Sigmoid colon (tissue), 7 donors: ENCODE results near the gene TCEAL7. TPM values are rescaled to one million over a fixed set of nuclear protein-coding genes. Genes with fewer than 3 reads are reported as not detected.

Experiments used
- DNase-seq: peaks from one replicate; pipeline ENCODE4 v3.0.0-alpha.2; 2019
- H3K27ac ChIP-seq, 4 donors: fragments of 200-600 bp; sonication (generic); one replicate each; pipeline ENCODE4 v1.5.1; 2016 to 2019; ENCODE audit warnings: mild to moderate bottlenecking in 1 of 4
- H3K27me3 ChIP-seq, 3 donors: fragments of 200-600 bp; sonication (generic); one replicate each; pipeline ENCODE4 v1.5.1; 2019; ENCODE audit warnings: mild to moderate bottlenecking in 1 of 3
- H3K36me3 ChIP-seq, 4 donors: fragments of 200-600 bp; sonication (generic); one replicate each; pipeline ENCODE4 v1.5.1; 2016 to 2019
- H3K4me1 ChIP-seq, 4 donors: fragments of 200-600 bp; sonication (generic); one replicate each; pipeline ENCODE4 v1.5.1; 2017 to 2019
- H3K4me3 ChIP-seq, 4 donors: fragments of 200-600 bp; sonication (generic); one replicate each; pipeline ENCODE4 v1.5.1; 2017 to 2019; ENCODE audit warnings: mild to moderate bottlenecking in 2 of 4, moderate library complexity in 1 of 4
- H3K9me3 ChIP-seq, 4 donors: fragments of 200-600 bp in 3 of 4; sonication (generic) in 3 of 4; one replicate each; pipeline versions ENCODE4 v1.5.1 to v1.6.1; 2013 to 2019
- EP300 ChIP-seq, 4 donors: sonication (generic); formaldehyde crosslinking; IDR thresholded peaks; one replicate each; pipeline ENCODE4 v1.6.1; 2017; ENCODE audit warnings: antibody characterized with exemption in 4 of 4
- POLR2A ChIP-seq, 2 donors: fragments of 450-650 bp; IDR thresholded peaks; one replicate each; pipeline ENCODE4 v1.6.1; 2016; ENCODE audit warnings: antibody characterized with exemption in 2 of 2, mild to moderate bottlenecking in 2 of 2, moderate library complexity in 2 of 2
- POLR2AphosphoS5 ChIP-seq, 4 donors: sonication (generic); formaldehyde crosslinking; IDR thresholded peaks; one replicate each; pipeline ENCODE4 v1.6.1; 2017; ENCODE audit warnings: antibody characterized with exemption in 4 of 4
- WGBS, 2 donors: extraction: QIAGEN DNeasy Blood & Tissue Kit; methylation state at CpG; one replicate each; pipeline ENCODE4 v1.1.7; 2013; 5-methylcytosine and 5-hydroxymethylcytosine counted together
- intact Hi-C: fragments of 100-400 bp; cut with DNase I; formaldehyde crosslinking; loops from one replicate; pipeline ENCODE4 v1.15.1; 2023
- polyA plus RNA-seq, 3 donors: library from polyadenylated mRNA; stranded (reverse); fragments of 200-250 nt; gene quantifications; one replicate each; pipeline ENCODE4 v1.2.3, GENCODE V29; 2013
- total RNA-seq, 4 donors: library from RNA; depleted of rRNA; stranded (reverse); fragments of >200 nt; gene quantifications; one replicate each; pipeline ENCODE4 v1.1.0, GENCODE V29; 2016
- TF ChIP-seq, protein P1 (sequence below), 4 experiments: fragments of 450-650 bp in 3 of 4; fragments of 200-600 bp in 1 of 4; IDR thresholded peaks; one replicate each; pipeline ENCODE4 v1.5.1; 2016 to 2019; ENCODE audit warnings: antibody characterized with exemption in 4 of 4, mild to moderate bottlenecking in 3 of 4, moderate library complexity in 2 of 4
- donor health status: healthy with polysubstance abuse.
- donor health status: Bipolar disorder and iron deficiency.
- donor health status: healthy.

Gene TCEAL7
- total and polyA plus RNA-seq, 7 donors = 1.8 to 35.2 (median 19.7) TPM

DNA sequence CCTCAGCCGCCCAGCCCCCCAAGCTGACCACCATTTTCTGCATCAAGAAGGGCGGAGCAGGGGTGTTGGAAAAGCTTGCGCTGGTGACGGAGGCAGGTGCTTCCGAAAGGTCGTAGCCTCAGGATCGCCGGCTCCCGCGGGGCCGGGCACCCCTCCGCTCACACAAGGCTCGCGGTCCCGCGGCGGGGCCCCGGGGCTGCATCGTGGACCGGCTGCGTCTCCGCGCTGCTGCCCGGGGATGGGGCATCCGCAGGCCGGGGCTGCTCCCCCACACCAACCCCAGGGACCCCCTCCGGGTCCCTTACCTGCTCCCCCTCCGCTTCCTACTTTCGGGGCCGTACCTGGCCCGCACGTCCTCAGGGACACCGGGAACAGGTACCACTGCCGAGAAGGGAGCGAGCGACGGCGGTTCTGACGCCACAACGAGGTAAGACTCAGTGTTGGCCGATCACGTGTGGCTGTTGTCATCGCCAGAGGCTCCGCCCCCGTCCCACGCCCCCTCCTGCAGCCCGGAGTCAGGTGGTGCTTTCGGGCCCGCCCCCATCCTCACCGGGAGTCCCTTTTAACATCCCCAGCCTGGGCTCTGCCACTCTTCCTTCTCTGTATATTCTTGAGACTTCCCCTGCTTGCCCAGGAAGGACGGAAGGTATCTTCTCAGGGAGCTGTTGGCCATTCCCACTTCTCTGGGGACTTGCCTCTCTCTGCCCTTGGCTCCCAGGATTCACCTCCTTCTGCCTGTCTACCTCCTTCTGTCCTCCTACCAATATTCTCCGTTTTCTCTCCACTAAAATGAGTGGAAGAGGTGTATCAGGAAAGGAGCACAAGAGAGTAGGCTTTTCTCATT is 19.3 kb upstream of the TCEAL7 start, which contains the start of gene BEX2:
BEX2 (minus strand) TSS at position 436 of the 844 bp plus-strand sequence. CDS start 1,014 bp downstream, outside the sequence.
- Histone ChIP-seq H3K27me3 (peaks cover 0 to 9% (median 0%) of the 10 kb centered on the region in 3 donors), H3K36me3 (no peaks in the 10 kb centered on the region), H3K4me1 (peaks cover 0 to 5% (median 2%) of the 10 kb centered on the region in 4 donors), H3K9me3 (no peaks in the 10 kb centered on the region), H3K4me3 (peak within 1 kb of the TSS; percentile 25 to 51 (median 42)), H3K27ac (peak within 1 kb of the TSS in 1 of 4 donors; percentile 14)
- WGBS, 2 donors = 0 to 1% methylated on average over 52 of the region's 52 CpGs
- intact Hi-C loops = no loop called here
- DNase-seq = peak; percentile 81
- peak in 3 of 4 donors; percentile 16 to 59 (median 53) for TF ChIP-seq POLR2AphosphoS5 (IDR thresholded peaks at IDR 0.05)
- TF ChIP-seq EP300 (IDR thresholded peaks at IDR 0.05) = no peak

DNA sequence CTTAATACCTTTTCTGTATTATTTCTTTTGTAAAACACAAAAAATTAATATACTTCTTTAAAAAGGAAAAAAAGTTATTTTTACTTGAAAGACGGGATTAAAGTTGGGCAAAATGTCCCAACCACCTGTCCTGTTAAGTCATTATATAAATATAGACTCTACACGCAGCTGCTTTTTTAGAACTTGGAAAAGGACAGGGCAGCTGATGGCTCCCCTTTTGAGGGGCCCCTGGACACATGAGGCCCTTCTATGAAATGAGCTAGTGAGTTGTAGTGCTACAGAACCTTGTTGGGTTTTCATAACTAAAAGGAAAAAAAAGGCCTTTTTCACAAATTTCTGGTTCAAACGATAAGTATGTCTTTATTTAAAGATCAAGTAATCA is 18.6 kb upstream of the TCEAL7 start:
- H3K4me1 ChIP-seq = peaks cover 0 to 5% (median 2%) of the 10 kb centered on the region in 4 donors
- no peak overlapping the region for H3K27ac ChIP-seq
- H3K4me3 ChIP-seq = no peak overlapping the region
- 42 to 80% methylated on average over 3 of the region's 3 CpGs for WGBS, 2 donors
- TF ChIP-seq POLR2A (IDR thresholded peaks at IDR 0.05) (no peak), POLR2AphosphoS5 (IDR thresholded peaks at IDR 0.05) (no peak), EP300 (IDR thresholded peaks at IDR 0.05) (no peak)
- TF ChIP-seq, protein P1, sequence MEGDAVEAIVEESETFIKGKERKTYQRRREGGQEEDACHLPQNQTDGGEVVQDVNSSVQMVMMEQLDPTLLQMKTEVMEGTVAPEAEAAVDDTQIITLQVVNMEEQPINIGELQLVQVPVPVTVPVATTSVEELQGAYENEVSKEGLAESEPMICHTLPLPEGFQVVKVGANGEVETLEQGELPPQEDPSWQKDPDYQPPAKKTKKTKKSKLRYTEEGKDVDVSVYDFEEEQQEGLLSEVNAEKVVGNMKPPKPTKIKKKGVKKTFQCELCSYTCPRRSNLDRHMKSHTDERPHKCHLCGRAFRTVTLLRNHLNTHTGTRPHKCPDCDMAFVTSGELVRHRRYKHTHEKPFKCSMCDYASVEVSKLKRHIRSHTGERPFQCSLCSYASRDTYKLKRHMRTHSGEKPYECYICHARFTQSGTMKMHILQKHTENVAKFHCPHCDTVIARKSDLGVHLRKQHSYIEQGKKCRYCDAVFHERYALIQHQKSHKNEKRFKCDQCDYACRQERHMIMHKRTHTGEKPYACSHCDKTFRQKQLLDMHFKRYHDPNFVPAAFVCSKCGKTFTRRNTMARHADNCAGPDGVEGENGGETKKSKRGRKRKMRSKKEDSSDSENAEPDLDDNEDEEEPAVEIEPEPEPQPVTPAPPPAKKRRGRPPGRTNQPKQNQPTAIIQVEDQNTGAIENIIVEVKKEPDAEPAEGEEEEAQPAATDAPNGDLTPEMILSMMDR (IDR thresholded peaks at IDR 0.05) = no peak
- peaks cover 0 to 9% (median 0%) of the 10 kb centered on the region in 3 donors for H3K27me3 ChIP-seq
- no peaks in the 10 kb centered on the region for H3K9me3 ChIP-seq
- no peaks in the 10 kb centered on the region for H3K36me3 ChIP-seq
- intact Hi-C loops = no loop called here
- DNase-seq = no peak

DNA sequence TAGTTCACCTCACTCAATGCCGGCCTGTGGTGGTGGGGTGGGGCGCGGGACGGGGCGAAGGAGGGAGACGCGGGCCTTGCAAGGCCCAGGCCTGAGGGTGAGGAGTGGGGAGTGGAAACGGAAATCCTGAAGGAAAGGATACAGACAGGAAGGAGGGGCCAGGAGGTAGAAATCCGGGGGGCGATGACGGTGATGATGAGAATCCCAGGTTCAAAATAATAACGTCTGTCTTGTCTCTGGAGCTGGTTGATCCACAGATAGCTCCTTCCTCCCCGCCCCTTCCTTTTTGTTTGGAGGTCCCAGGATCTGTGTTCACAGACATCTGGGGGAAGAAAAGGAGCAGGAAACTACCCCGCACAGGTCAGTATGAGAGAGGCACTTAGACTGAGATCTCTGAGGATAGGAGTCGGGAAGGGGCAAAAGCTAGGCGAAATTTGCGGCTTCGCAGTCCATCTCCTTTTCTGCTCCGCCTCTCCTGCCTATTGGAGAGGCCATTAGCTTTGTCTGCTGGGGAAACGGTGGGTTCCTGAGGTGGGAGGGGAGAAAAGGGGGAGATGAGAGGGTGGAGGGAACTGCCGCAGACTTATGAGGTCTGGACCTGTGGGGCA is 746 bp downstream of the TCEAL7 start:
- H3K27ac ChIP-seq = peak overlapping the region; percentile 12 to 63 (median 56)
- peaks cover 0 to 2% (median 0%) of the 10 kb centered on the region in 3 donors for H3K27me3 ChIP-seq
- TF ChIP-seq, protein P1 (IDR thresholded peaks at IDR 0.05) = no peak
- TF ChIP-seq POLR2AphosphoS5 (IDR thresholded peaks at IDR 0.05) = no peak
- no peak for TF ChIP-seq POLR2A (IDR thresholded peaks at IDR 0.05)
- TF ChIP-seq EP300 (IDR thresholded peaks at IDR 0.05) = no peak
- intact Hi-C loops = loop anchor here (10.0 kb wide), 1 partner anchor 116 kb away; the partner anchor contains the start of gene BEX4
- peak; percentile 59 for DNase-seq
- H3K4me3 ChIP-seq = peak overlapping the region; percentile 23 to 47 (median 44)
- no peaks in the 10 kb centered on the region for H3K36me3 ChIP-seq
- no peaks in the 10 kb centered on the region for H3K9me3 ChIP-seq
- WGBS, 2 donors = 35 to 66% methylated on average over 21 of the region's 21 CpGs
- H3K4me1 ChIP-seq = peaks cover 0 to 5% (median 0%) of the 10 kb centered on the region in 4 donors

DNA sequence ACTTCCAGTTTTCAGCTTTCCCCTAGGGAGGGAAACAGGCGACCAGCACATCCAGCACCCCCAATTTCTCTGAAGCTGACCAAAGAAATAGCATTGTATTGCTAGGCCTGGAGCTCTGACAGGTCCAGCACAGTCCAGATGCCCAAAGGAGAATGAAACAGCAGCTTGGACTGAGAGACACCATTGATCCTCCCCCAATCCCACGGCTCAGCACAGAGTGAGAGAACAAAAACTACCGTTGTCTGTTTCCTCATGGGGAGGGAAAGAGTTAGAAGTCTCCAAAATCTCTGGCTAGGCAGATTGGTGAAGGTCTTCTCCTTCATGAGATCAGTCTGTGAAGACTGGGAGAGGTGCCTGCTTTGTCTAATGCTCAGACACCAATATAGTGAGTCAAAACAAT is 8.6 kb downstream of the TCEAL7 start:
- Histone ChIP-seq H3K4me1 (no peaks in the 10 kb centered on the region), H3K9me3 (no peaks in the 10 kb centered on the region), H3K36me3 (no peaks in the 10 kb centered on the region), H3K27ac (no peak overlapping the region), H3K27me3 (peaks cover 0 to 2% (median 0%) of the 10 kb centered on the region in 3 donors), H3K4me3 (no peak overlapping the region)
- WGBS, 2 donors = 75 to 83% methylated on average over 3 of the region's 3 CpGs
- TF ChIP-seq EP300 (IDR thresholded peaks at IDR 0.05) (no peak), POLR2A (IDR thresholded peaks at IDR 0.05) (no peak), POLR2AphosphoS5 (IDR thresholded peaks at IDR 0.05) (no peak)
- TF ChIP-seq, protein P1 (IDR thresholded peaks at IDR 0.05) = no peak
- DNase-seq = no peak
- intact Hi-C loops = loop anchor here (10.0 kb wide), 1 partner anchor 124 kb away; the partner anchor contains the start of gene BEX4

DNA sequence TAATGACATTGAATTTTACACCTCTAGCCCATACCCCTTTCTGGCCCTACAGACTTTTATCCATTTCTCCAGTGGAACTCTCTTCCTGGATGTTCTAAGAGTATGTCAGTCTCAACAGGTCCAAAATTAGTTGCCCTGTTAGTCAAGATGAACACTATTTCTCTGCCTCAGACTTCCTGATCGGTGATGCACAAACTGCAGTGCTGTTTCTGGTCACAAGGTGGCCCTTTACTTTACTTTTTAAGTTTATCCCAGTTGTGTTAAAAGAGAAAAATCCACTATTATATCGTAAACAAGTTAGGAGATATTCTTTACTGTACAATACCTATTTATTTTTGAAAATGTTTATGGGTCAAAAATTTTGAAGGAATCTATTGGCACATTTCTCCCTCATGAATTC is 13.1 kb downstream of the TCEAL7 start:
- Histone ChIP-seq H3K27ac (no peak overlapping the region), H3K36me3 (no peaks in the 10 kb centered on the region), H3K27me3 (no peaks in the 10 kb centered on the region), H3K4me3 (no peak overlapping the region), H3K9me3 (no peaks in the 10 kb centered on the region), H3K4me1 (no peaks in the 10 kb centered on the region)
- TF ChIP-seq, protein P1 (IDR thresholded peaks at IDR 0.05) = peak; percentile 45 to 55 (median 50)
- TF ChIP-seq POLR2AphosphoS5 (IDR thresholded peaks at IDR 0.05) = no peak
- intact Hi-C loops = loop anchor here (1.0 kb wide), 1 partner anchor 121 kb away; no protein-coding TSS in a partner anchor
- WGBS, 2 donors = 3 to 7% methylated on average over 2 of the region's 2 CpGs
- DNase-seq = no peak
